DLD1 (cell line): ENCODE measurements around the gene KDM6B.

Experiments used
- in situ Hi-C: cut with HindIII; loops from 2 replicates; pipeline ENCODE4 v1.10.0; 2017; ENCODE audit warnings: low sequenced_read_pairs

KDM6B gene

DNA sequence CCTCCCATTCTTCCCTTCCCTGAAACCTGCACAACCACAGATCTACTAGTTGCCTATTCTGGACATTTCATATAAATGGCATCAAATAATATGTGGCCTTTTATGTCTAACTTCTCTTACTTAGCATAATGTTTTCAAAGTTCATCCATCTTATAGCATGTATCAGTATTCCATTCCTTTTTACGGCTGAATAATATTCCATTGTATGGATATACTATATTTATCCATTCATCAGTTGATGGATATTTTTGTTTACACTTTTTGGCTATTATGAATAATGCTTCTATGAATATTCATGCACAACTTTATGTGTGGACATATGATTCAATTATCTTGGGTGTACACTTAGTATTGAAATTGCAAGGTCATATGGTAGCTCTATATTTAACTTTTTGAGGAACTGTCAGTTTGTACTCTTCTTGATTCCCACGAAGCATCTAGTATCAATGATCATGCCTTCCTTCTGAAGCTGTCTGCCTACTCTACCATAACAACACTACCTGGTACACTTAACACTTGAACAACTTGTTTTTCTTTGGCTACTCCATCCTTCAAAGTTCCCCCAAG is 41.9 kb downstream of the KDM6B start:
- in situ Hi-C loops = no loop called here

DNA sequence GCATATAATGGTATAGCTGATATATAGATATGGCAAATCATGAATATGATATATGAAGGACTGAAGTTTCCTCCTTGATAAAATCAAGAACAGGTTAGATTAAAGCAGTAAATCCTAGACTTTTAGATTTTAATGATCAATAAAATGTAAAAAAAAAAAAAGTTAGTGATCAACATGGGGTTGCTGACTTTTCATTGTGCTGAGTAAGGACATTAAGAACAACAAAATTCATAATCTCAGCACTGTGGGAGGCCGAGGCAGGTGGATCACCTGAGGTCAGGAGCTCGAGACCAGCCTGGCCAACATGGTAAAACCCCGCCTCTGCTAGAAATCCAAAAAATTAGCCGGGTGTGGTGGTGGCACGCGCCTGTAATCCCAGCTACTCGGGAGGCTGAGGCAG is 44.2 kb downstream of the KDM6B start:
- in situ Hi-C loops = no loop called here

DNA sequence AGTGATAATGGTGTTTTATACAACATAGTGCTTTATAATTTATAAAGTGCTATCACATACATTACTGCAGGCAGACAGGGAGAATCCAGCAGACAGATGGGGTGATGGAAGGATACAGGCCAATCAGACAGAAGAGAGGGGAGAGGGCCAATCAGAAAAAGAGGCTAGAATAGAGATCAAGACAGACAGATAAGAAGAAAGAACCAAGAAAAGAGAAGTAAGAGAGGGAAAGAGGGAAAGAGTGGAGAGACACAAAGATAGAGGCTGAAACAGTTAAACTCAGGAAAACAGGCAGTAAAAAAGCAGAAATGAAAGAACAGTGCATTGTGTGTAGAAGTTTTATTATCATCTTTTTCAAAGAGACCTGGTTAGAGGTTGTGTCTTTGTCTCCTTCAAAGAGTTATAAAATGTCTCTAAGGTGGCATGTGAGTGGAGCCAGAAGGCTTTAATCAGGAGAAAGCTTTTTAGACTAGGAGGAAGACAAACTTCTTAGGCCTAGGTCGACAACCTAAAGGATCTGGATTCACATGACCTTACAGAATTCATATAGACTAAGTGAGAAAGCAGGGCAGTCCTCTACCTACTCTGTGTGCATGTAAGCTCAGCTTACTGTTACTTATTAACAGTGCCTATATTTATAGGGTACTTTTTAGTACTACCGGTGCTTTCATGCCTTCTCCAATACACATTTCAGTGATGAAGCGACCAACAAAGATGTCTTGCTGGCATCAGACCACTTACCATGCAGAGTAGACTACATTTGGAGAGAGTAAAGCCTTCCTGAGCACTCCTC is 46.3 kb downstream of the KDM6B start:
- in situ Hi-C loops = no loop called here

DNA sequence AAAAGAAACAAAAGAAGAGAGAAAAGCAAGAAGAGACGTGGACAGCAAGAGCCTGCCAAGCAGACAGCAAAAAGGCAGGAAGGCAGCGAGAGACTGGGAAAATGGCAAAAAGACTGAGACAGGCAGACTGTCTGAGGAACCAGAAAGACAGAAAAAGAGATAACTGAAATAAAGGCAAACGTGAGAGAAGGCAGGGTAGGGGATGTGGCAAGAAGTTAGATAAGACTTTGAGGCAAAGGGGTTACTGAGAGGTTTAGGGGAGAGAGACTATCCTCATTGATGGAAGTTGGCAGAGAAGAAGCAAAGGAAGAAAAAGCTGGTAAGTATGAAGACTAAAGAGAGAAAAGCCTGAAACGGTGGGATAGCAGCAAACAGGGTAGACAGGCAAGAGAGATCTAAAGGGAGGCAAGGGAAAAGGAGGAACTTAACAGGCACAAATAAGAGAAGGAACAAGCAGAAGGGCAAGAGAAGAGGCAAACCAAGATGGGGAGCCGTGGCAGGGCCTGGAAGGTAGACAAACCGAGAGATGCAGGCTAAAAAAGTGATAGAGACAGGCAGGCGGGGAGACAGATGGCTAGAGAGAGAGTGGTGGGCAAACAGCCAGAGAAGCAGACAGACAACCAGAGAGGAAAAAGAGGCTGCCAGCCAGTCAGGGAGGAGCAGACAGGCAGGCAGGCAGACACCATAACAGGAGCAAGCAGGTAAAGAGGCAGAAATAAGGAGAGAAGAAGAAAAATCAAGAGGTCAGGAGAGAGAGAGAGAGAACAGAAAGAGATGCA is 47.4 kb downstream of the KDM6B start:
- in situ Hi-C loops = no loop called here

DNA sequence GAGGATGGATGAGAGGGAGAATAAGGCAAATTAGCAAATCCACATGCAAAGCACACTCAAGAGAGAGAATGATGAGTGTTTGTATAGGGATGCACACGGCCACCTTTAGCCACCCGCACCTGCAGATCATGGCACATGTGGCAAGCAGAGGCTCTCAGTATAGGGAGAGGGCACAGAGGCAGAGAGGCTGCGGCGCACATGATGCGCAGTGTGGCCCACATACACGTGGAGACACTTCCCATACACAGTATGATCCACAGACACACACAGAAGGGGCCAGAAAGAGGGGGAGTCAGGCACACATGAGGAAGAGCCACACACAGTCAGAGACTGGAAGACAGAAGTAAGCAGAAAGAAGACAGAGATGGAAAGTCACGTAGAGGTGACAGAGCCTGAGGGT is 48.1 kb downstream of the KDM6B start:
- in situ Hi-C loops = no loop called here

DNA sequence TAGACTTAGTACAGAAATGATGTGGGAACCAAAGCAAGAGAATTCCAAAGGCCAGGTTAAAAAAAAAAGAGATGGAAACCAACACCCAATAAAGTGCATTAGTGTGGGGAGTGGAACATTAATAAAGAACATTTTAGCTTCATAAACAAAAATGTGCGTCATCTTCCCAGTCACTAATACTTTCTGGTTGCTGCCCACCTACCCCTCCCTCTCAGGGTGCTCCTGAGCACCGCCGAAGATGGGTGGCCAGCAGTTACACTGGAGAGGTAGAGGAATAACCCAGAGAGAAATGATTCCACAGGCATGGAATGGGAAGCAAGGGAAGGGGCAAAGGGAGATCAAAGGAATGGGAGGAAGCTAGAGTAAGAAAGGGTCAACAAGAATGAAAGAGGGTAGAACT is 48.6 kb downstream of the KDM6B start:
- in situ Hi-C loops = no loop called here
